ENCODE results near the gene NRXN2. TPM values are rescaled to one million over a fixed set of nuclear protein-coding genes. Genes with fewer than 3 reads are reported as not detected.
"Not testable (repeated sequence)": the region's sequence is repeated elsewhere in the genome, so short reads cannot be mapped to it uniquely, and the experiment has no call there.

The NRXN2 gene
- total RNA-seq, 1 donor from 2014 or later = not detected

DNA sequence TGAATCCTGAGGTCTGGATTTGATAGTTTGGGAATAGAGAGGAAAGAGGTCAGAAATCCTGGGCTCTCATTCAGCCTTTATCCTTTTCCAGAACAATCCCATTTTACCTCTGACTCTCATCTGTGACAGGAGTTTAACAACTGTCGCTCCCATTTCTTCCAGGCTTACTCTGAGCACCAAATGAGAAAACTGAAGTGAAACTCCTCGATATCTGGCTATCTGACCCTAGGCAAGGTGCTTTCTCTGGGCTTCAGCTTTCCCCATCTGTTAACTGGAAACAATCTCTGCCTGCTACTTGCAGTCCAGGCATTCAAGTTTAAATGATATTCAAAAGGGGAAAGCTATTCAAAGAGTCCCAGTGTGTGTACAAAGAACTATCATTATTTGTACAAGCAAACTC, 50.1 kb downstream of the NRXN2 start:
- H3K4me3 ChIP-seq (ENCODE audit: low read depth, low read length) = no peak overlapping the region
- H3K36me3 ChIP-seq (ENCODE audit: control insufficient read depth, insufficient read depth, low read length) = no peaks in the 10 kb centered on the region
- TF ChIP-seq, protein P1, sequence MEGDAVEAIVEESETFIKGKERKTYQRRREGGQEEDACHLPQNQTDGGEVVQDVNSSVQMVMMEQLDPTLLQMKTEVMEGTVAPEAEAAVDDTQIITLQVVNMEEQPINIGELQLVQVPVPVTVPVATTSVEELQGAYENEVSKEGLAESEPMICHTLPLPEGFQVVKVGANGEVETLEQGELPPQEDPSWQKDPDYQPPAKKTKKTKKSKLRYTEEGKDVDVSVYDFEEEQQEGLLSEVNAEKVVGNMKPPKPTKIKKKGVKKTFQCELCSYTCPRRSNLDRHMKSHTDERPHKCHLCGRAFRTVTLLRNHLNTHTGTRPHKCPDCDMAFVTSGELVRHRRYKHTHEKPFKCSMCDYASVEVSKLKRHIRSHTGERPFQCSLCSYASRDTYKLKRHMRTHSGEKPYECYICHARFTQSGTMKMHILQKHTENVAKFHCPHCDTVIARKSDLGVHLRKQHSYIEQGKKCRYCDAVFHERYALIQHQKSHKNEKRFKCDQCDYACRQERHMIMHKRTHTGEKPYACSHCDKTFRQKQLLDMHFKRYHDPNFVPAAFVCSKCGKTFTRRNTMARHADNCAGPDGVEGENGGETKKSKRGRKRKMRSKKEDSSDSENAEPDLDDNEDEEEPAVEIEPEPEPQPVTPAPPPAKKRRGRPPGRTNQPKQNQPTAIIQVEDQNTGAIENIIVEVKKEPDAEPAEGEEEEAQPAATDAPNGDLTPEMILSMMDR (IDR thresholded peaks at IDR 0.05; ENCODE audit: insufficient read depth, low read length, severe bottlenecking) = no peak
- DNase-seq (ENCODE audit: low read depth) (no peak), FAIRE-seq (no peak)
- H3K27me3 ChIP-seq (ENCODE audit: control insufficient read depth, insufficient read depth, low read length) = peaks cover 28% of the 10 kb centered on the region

DNA sequence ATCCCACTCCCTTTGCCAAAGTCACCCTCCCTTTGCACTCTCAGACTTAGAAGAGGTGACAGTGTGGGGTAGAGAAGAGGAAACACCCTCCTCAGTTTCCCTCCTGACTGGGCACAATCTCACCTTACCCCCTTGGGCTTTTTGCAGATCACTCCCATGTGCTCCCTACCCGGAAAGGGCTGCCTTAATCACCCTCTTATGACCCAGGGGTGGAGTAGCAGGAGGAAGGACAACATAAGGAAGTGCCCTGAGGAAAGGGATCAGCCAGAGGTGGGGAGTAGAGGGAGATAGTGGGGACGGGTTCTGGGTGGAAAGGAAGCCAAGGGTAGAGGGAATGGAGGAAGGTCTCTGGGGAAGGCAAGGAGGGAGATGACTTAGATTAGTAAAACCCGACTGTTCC, 52.0 kb downstream of the NRXN2 start:
- Histone ChIP-seq H3K27me3 (ENCODE audit: control insufficient read depth, insufficient read depth, low read length) (peaks cover 16% of the 10 kb centered on the region), H3K4me3 (ENCODE audit: low read depth, low read length) (no peak overlapping the region), H3K36me3 (ENCODE audit: control insufficient read depth, insufficient read depth, low read length) (no peaks in the 10 kb centered on the region)
- TF ChIP-seq, protein P1 (IDR thresholded peaks at IDR 0.05; ENCODE audit: insufficient read depth, low read length, severe bottlenecking) = no peak
- DNase-seq (ENCODE audit: low read depth) (no peak), FAIRE-seq (no peak)

DNA sequence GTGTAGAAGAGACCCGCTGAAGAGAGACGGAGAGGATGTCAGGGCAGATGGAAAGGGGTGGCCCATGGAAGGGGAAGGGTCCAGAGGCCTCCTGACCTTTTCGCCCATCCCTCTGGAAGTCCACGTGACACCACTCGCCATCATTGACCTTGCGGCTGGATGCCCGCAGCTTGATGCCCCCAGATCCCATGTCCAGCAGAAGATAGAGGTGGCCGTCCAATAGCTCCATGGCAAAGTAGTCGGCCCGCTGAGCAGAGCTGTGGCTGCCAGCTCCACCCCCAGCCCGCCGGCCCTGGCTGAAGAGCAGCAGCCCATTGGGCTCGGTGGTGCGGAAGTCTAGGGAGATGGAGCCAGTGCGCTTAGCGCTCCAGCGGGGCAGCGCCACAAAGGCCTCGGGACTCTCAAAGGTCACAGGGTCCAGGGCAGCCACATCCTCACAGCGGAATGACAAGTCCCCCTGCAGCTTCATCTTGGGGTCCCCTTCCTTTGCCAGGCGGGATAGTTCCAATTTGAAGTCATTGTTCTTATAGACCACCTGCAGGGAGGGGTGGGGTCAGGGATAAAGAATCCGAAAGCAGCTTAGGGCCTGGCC, 55.7 kb downstream of the NRXN2 start:
- Histone ChIP-seq H3K27me3 (ENCODE audit: control insufficient read depth, insufficient read depth, low read length) (peaks cover 9% of the 10 kb centered on the region), H3K36me3 (ENCODE audit: control insufficient read depth, insufficient read depth, low read length) (no peaks in the 10 kb centered on the region), H3K4me3 (ENCODE audit: low read depth, low read length) (no peak overlapping the region)
- TF ChIP-seq, protein P1 (IDR thresholded peaks at IDR 0.05; ENCODE audit: insufficient read depth, low read length, severe bottlenecking) = no peak
- no peak for DNase-seq (ENCODE audit: low read depth)
- no peak for FAIRE-seq

DNA sequence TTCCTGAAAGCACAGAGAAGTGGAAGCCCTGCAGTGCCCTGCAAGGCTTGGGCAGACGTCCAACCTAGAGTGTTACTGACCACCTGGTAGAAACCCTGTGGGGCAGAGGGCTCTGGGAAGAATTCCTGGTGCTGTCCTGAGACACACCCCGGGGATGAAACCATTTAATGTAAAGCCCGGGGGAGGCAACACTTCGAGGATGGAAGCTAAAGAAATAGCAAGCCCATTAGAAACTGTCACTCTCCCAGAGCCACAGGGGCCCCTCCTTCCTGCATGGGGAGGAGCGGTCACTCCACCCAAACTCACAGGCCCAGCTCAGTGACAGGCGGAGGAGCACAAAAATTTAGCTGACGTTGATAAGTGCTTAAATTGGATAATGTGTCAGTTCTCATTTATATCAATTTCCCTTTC, 57.6 kb downstream of the NRXN2 start:
- DNase-seq (ENCODE audit: low read depth) (no peak), FAIRE-seq (no peak)
- peaks cover 5% of the 10 kb centered on the region for H3K27me3 ChIP-seq (ENCODE audit: control insufficient read depth, insufficient read depth, low read length)
- H3K36me3 ChIP-seq (ENCODE audit: control insufficient read depth, insufficient read depth, low read length) = no peaks in the 10 kb centered on the region
- TF ChIP-seq, protein P1 (IDR thresholded peaks at IDR 0.05; ENCODE audit: insufficient read depth, low read length, severe bottlenecking) = no peak
- H3K4me3 ChIP-seq (ENCODE audit: low read depth, low read length) = no peak overlapping the region

DNA sequence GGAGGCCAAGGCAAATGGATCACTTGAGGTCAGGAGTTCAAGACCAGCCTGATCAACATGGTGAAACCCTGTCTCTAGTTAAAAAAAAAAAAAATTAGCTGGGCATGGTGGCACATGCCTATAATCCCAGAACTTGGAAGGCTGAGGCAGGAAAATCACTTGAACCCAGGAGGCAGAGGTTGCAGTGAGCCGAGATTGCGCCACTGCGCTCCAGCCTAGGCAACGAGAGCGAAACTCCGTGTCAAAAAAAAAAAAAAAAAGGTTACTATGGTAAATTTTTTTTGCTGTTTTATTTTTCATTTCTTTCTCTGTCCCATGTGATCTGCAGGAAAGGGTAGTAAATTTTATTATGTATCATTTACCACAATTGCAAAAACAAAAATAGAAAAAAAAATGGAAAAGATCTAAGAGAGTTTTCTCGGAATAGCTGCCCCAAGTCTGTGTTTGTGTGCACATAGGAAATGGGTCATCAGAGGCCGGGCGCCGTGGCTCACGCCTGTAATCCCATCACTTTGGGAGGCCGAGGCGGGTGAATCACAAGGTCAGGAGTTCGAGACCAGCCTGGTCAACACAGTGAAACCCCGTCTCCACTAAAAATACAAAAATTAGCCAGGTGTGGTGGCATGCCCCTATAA, 58.6 kb downstream of the NRXN2 start:
- FAIRE-seq; H3K4me3 ChIP-seq (ENCODE audit: low read depth, low read length); DNase-seq (ENCODE audit: low read depth); H3K36me3 ChIP-seq (ENCODE audit: control insufficient read depth, insufficient read depth, low read length); H3K27me3 ChIP-seq (ENCODE audit: control insufficient read depth, insufficient read depth, low read length): not testable (repeated sequence)

DNA sequence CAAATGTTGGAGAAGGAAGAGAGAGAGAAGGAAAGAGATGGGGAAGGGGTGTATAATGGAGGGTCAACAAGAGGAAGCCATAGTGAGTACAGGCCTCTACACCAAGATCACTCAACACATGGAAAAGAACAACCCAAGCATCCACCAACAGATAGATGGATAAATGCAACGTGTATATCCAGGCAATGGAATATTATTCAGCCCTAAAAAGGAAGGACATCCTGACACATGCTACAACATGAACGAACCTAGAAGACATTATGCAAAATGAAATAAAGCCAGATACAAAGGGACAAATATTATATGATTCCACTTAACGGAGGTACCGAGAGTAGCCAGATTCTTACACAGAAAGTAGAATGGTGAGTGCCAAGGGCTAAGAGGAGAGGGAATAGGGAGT, 59.3 kb downstream of the NRXN2 start:
- FAIRE-seq = no peak
- no peak for DNase-seq (ENCODE audit: low read depth)
- H3K4me3 ChIP-seq (ENCODE audit: low read depth, low read length) = no peak overlapping the region
- no peaks in the 10 kb centered on the region for H3K36me3 ChIP-seq (ENCODE audit: control insufficient read depth, insufficient read depth, low read length)
- H3K27me3 ChIP-seq (ENCODE audit: control insufficient read depth, insufficient read depth, low read length) = peaks cover 4% of the 10 kb centered on the region
- TF ChIP-seq, protein P1 (IDR thresholded peaks at IDR 0.05; ENCODE audit: insufficient read depth, low read length, severe bottlenecking) = no peak

Data from bronchial epithelial cell (primary cell).